ENCODE data around the gene KATNB1.
A peak's percentile ranks its signal among the peaks of the same experiment; 100 is the strongest.
"Not testable (repeated sequence)": the region's sequence is repeated elsewhere in the genome, so short reads cannot be mapped to it uniquely, and the experiment has no call there.

The KATNB1 gene

GRCh38 chr16:57773019-57773418 lies 37.4 kb downstream of the KATNB1 start:
- no peak for DNase-seq
- H3K4me3 ChIP-seq (ENCODE audit: low read depth, low read length), result no peak overlapping the region
- no peaks in the 10 kb centered on the region for H3K9me3 ChIP-seq (ENCODE audit: severe bottlenecking)
- H3K27ac ChIP-seq, result no peak overlapping the region
- no peaks in the 10 kb centered on the region for H3K36me3 ChIP-seq
- no peak for TF ChIP-seq CTCF (IDR thresholded peaks at IDR 0.05; ENCODE audit: low read depth, low read length)
- no peaks in the 10 kb centered on the region for H3K27me3 ChIP-seq (ENCODE audit: insufficient read depth, low read depth, severe bottlenecking)

- Histone ChIP-seq H3K4me3 (ENCODE audit: low read depth, low read length) (no peak overlapping the region), H3K27ac (no peak overlapping the region), H3K9me3 (ENCODE audit: severe bottlenecking) (no peaks in the 10 kb centered on the region), H3K27me3 (ENCODE audit: insufficient read depth, low read depth, severe bottlenecking) (no peaks in the 10 kb centered on the region), H3K36me3 (no peaks in the 10 kb centered on the region)
- TF ChIP-seq CTCF (IDR thresholded peaks at IDR 0.05; ENCODE audit: low read depth, low read length), result no peak
- no peak for DNase-seq
Observed at GRCh38 chr16:57773655-57774295, 38.2 kb downstream of the KATNB1 start.

GRCh38 chr16:57774705-57775285 lies 39.2 kb downstream of the KATNB1 start:
- H3K36me3 ChIP-seq, result no peaks in the 10 kb centered on the region
- H3K9me3 ChIP-seq (ENCODE audit: severe bottlenecking), result no peaks in the 10 kb centered on the region
- no peak for TF ChIP-seq CTCF (IDR thresholded peaks at IDR 0.05; ENCODE audit: low read depth, low read length)
- no peak overlapping the region for H3K27ac ChIP-seq
- DNase-seq, result no peak
- H3K27me3 ChIP-seq (ENCODE audit: insufficient read depth, low read depth, severe bottlenecking), result no peaks in the 10 kb centered on the region
- no peak overlapping the region for H3K4me3 ChIP-seq (ENCODE audit: low read depth, low read length)

GRCh38 chr16:57775661-57776469 lies 40.3 kb downstream of the KATNB1 start:
- Histone ChIP-seq H3K27ac (no peak overlapping the region), H3K27me3 (ENCODE audit: insufficient read depth, low read depth, severe bottlenecking) (no peaks in the 10 kb centered on the region)
- DNase-seq, result peak; percentile 93

GRCh38 chr16:57778658-57779057 lies 43.1 kb downstream of the KATNB1 start:
- H3K4me3 ChIP-seq (ENCODE audit: low read depth, low read length), result no peak overlapping the region
- no peaks in the 10 kb centered on the region for H3K9me3 ChIP-seq (ENCODE audit: severe bottlenecking)
- no peak overlapping the region for H3K27ac ChIP-seq
- no peaks in the 10 kb centered on the region for H3K27me3 ChIP-seq (ENCODE audit: insufficient read depth, low read depth, severe bottlenecking)
- no peak for DNase-seq
- H3K36me3 ChIP-seq, result no peaks in the 10 kb centered on the region
- no peak for TF ChIP-seq CTCF (IDR thresholded peaks at IDR 0.05; ENCODE audit: low read depth, low read length)

More at GRCh38 chr16:57775661-57776469, 40.3 kb downstream of the KATNB1 start:
- H3K9me3 ChIP-seq (ENCODE audit: severe bottlenecking), result no peaks in the 10 kb centered on the region
- H3K4me3 ChIP-seq (ENCODE audit: low read depth, low read length), result no peak overlapping the region
- H3K36me3 ChIP-seq, result no peaks in the 10 kb centered on the region
- peak; percentile 97 for TF ChIP-seq CTCF (IDR thresholded peaks at IDR 0.05; ENCODE audit: low read depth, low read length)

- not testable (repeated sequence) for H3K27me3 ChIP-seq (ENCODE audit: insufficient read depth, low read depth, severe bottlenecking); H3K27ac ChIP-seq; DNase-seq; H3K9me3 ChIP-seq (ENCODE audit: severe bottlenecking); H3K4me3 ChIP-seq (ENCODE audit: low read depth, low read length); H3K36me3 ChIP-seq
Observed at GRCh38 chr16:57779836-57780235, 44.3 kb downstream of the KATNB1 start.
